GM12892 (cell line): ENCODE data around the gene SIVA1.

Source experiments
- POLR2A ChIP-seq: IDR thresholded peaks from 2 replicates; pipeline ENCODE4 v1.6.1; 2011; ENCODE audit warnings: low read depth, low read length, control low read depth
- POLR2AphosphoS5 ChIP-seq: IDR thresholded peaks from 2 replicates; pipeline ENCODE4 v1.6.1; 2011; ENCODE audit warnings: low read depth, low read length, control low read depth

GRCh38 chr14:104734991-104735779, 17.8 kb upstream of the SIVA1 start:
- TF ChIP-seq POLR2AphosphoS5: no peak
- TF ChIP-seq POLR2A: no peak
